Transverse colon (tissue), 4 donors: ENCODE results near the gene SBNO2. TPM values are rescaled to one million over a fixed set of nuclear protein-coding genes. Genes with fewer than 3 reads are reported as not detected.

Source experiments
- DNase-seq: peaks from one replicate; pipeline ENCODE4 v3.0.0-alpha.2; 2019
- H3K27ac ChIP-seq, 4 donors: fragments of 200-600 bp; sonication (generic); 2 replicates each; pipeline ENCODE4 v1.5.1; 2016 to 2018; ENCODE audit warnings: inconsistent platforms in 4 of 4
- H3K27me3 ChIP-seq: fragments of 200-600 bp; sonication (generic); 2 replicates; pipeline ENCODE4 v1.5.1; 2017; ENCODE audit warnings: inconsistent platforms
- H3K36me3 ChIP-seq, 4 donors: fragments of 200-600 bp; sonication (generic); 2 replicates each; pipeline ENCODE4 v1.5.1; 2017 to 2019; ENCODE audit warnings: inconsistent platforms in 4 of 4
- H3K4me1 ChIP-seq, 4 donors: fragments of 200-600 bp; sonication (generic); 2 replicates each; pipeline ENCODE4 v1.5.1; 2017 to 2020; ENCODE audit warnings: inconsistent platforms in 4 of 4
- H3K4me3 ChIP-seq, 4 donors: fragments of 200-600 bp; sonication (generic); 1 replicate in 1 of 4; 2 replicates in 3 of 4; pipeline versions ENCODE4 v1.5.1 to v1.6.1; 2017 to 2019; ENCODE audit warnings: inconsistent platforms in 4 of 4
- H3K9me3 ChIP-seq, 2 donors: fragments of 200-600 bp; sonication (generic); 2 replicates each; pipeline ENCODE4 v1.5.1; 2017 to 2019; ENCODE audit warnings: inconsistent platforms in 2 of 2
- CTCF ChIP-seq, 5 experiments: fragments of 200-600 bp in 3 of 5; fragments of 450-650 bp in 2 of 5; sonication (generic) in 3 of 5; IDR thresholded peaks; 1 replicate in 2 of 5; 2 replicates in 3 of 5; pipeline ENCODE4 v1.5.1; 2016 to 2017; ENCODE audit warnings: antibody characterized with exemption in 5 of 5, inconsistent platforms in 3 of 5, mild to moderate bottlenecking in 2 of 5, moderate library complexity in 1 of 5
- EP300 ChIP-seq: sonication (generic); formaldehyde crosslinking; IDR thresholded peaks from one replicate; pipeline ENCODE4 v1.6.1; 2017; ENCODE audit warnings: antibody characterized with exemption, low read depth
- POLR2A ChIP-seq: fragments of 450-650 bp; IDR thresholded peaks from one replicate; pipeline ENCODE4 v1.6.1; 2016; ENCODE audit warnings: antibody characterized with exemption, mild to moderate bottlenecking, moderate library complexity
- POLR2AphosphoS5 ChIP-seq, 3 donors: sonication (generic); formaldehyde crosslinking; IDR thresholded peaks; one replicate each; pipeline ENCODE4 v1.6.1; 2016; ENCODE audit warnings: antibody characterized with exemption in 3 of 3
- WGBS, 2 donors: methylation state at CpG; one replicate each; pipeline ENCODE4 v1.1.5; 2018; ENCODE audit warnings: low coverage in 1 of 2; 5-methylcytosine and 5-hydroxymethylcytosine counted together
- in situ Hi-C, 4 donors: fragments of 200-750 bp; cut with MboI; loops; one replicate each; pipeline versions ENCODE4 v1.15.0 to v1.15.1; 2017; ENCODE audit warnings: low sequenced_read_pairs in 3 of 4, low pct_ligation_motif_present in 1 of 4, low pct_unique_long_range_greater_than_20kb in 1 of 4
- intact Hi-C: fragments of 100-400 bp; cut with DNase I; formaldehyde crosslinking; loops from one replicate; pipeline ENCODE4 v1.15.1; 2023; ENCODE audit warnings: low total_unique reads
- total RNA-seq, 4 donors: library from RNA; depleted of rRNA; stranded (reverse); fragments of >200 nt; gene quantifications; one replicate each; pipeline ENCODE4 v1.1.0, GENCODE V29; 2016

Gene SBNO2
- total RNA-seq, 4 donors from 2014 or later: 34.5 to 142 (median 48.3) TPM

- H3K9me3 ChIP-seq: no peaks in the 10 kb centered on the region
- peaks cover 12 to 43% (median 32%) of the 10 kb centered on the region in 4 donors for H3K4me1 ChIP-seq
- no peaks in the 10 kb centered on the region for H3K27me3 ChIP-seq
- intact Hi-C loops (no loop called here), in situ Hi-C loops (no loop called here)
- H3K36me3 ChIP-seq: no peaks in the 10 kb centered on the region
- H3K4me3 ChIP-seq: peak overlapping the region; percentile 69 to 100 (median 80)
- TF ChIP-seq EP300 (no peak), POLR2AphosphoS5 (IDR thresholded peaks at IDR 0.05) (peak; percentile 38 to 63 (median 43)), POLR2A (peak; percentile 44)
- peak overlapping the region; percentile 95 to 98 (median 96) for H3K27ac ChIP-seq
- peak; percentile 76 for DNase-seq
- WGBS, 2 donors: 27% methylated on average over 26 of the region's 36 CpGs; no CpG with 5 or more reads in 1 of the 2 donors
Measured at GRCh38 chr19:1172353-1173158, 1.5 kb downstream of the SBNO2 start.

- DNase-seq: no peak
- H3K4me3 ChIP-seq: peak overlapping the region in 1 of 4 donors; percentile 82
- H3K9me3 ChIP-seq: no peaks in the 10 kb centered on the region
Measured at GRCh38 chr19:1171755-1172352, 2.2 kb downstream of the SBNO2 start.

GRCh38 chr19:1170938-1171754, 2.9 kb downstream of the SBNO2 start:
- intact Hi-C loops (no loop called here), in situ Hi-C loops (no loop called here)
- DNase-seq: no peak
- Histone ChIP-seq H3K4me1 (peaks cover 12 to 43% (median 31%) of the 10 kb centered on the region in 4 donors), H3K36me3 (no peaks in the 10 kb centered on the region), H3K4me3 (peak overlapping the region in 1 of 4 donors; percentile 82), H3K27me3 (no peaks in the 10 kb centered on the region), H3K9me3 (no peaks in the 10 kb centered on the region), H3K27ac (peak overlapping the region; percentile 95 to 98 (median 96))
- 80 to 84% methylated on average over 16 to 26 of the region's 38 CpGs for WGBS, 2 donors
- TF ChIP-seq EP300 (no peak), CTCF (IDR thresholded peaks at IDR 0.05) (no peak), POLR2AphosphoS5 (IDR thresholded peaks at IDR 0.05) (no peak), POLR2A (no peak)

More at GRCh38 chr19:1171755-1172352, 2.2 kb downstream of the SBNO2 start:
- in situ Hi-C loops (no loop called here), intact Hi-C loops (no loop called here)
- peak overlapping the region; percentile 95 to 98 (median 96) for H3K27ac ChIP-seq
- WGBS, 2 donors: 40 to 76% methylated on average over 1 to 15 of the region's 15 CpGs
- TF ChIP-seq CTCF (IDR thresholded peaks at IDR 0.05) (no peak), POLR2A (no peak), POLR2AphosphoS5 (IDR thresholded peaks at IDR 0.05) (no peak), EP300 (no peak)
- H3K36me3 ChIP-seq: no peaks in the 10 kb centered on the region
- no peaks in the 10 kb centered on the region for H3K27me3 ChIP-seq
- peaks cover 12 to 43% (median 31%) of the 10 kb centered on the region in 4 donors for H3K4me1 ChIP-seq

- DNase-seq: peak; percentile 54
- TF ChIP-seq POLR2A (no peak), POLR2AphosphoS5 (IDR thresholded peaks at IDR 0.05) (peak; percentile 45 to 67 (median 49)), CTCF (IDR thresholded peaks at IDR 0.05) (no peak), EP300 (no peak)
- in situ Hi-C loops (no loop called here), intact Hi-C loops (no loop called here)
- H3K4me1 ChIP-seq: peaks cover 12 to 45% (median 31%) of the 10 kb centered on the region in 4 donors
- WGBS, 2 donors: 79% methylated on average over 48 of the region's 52 CpGs; no CpG with 5 or more reads in 1 of the 2 donors
- H3K36me3 ChIP-seq: no peaks in the 10 kb centered on the region
- no peak overlapping the region for H3K4me3 ChIP-seq
- H3K27me3 ChIP-seq: no peaks in the 10 kb centered on the region
- H3K9me3 ChIP-seq: no peaks in the 10 kb centered on the region
- peak overlapping the region; percentile 75 to 93 (median 77) for H3K27ac ChIP-seq
Measured at GRCh38 chr19:1169921-1170885, 3.9 kb downstream of the SBNO2 start.
